ENCODE results near the gene MUC20.
"Not testable (repeated sequence)": the region's sequence is repeated elsewhere in the genome, so short reads cannot be mapped to it uniquely, and the experiment has no call there.

Gene MUC20

GRCh38 chr3:195690951-195691350 lies 29.8 kb upstream of the MUC20 start:
- H3K4me3 ChIP-seq (ENCODE audit: low read depth, low read length), result no peak overlapping the region
- no peak for DNase-seq (ENCODE audit: low read depth)
- no peak for TF ChIP-seq MAX (IDR thresholded peaks at IDR 0.05; ENCODE audit: low read depth, low read length)
- TF ChIP-seq CTCF (IDR thresholded peaks at IDR 0.05; ENCODE audit: low read depth, low read length), result no peak
- TF ChIP-seq POLR2A (IDR thresholded peaks at IDR 0.05; ENCODE audit: extremely low read depth, insufficient read length), result no peak
- TF ChIP-seq MYC (IDR thresholded peaks at IDR 0.05; ENCODE audit: low read depth, low read length), result no peak

GRCh38 chr3:195691596-195692353 lies 29.0 kb upstream of the MUC20 start:
- not testable (repeated sequence) for DNase-seq (ENCODE audit: low read depth); H3K4me3 ChIP-seq (ENCODE audit: low read depth, low read length)

- no peak for TF ChIP-seq CTCF (IDR thresholded peaks at IDR 0.05; ENCODE audit: low read depth, low read length)
- TF ChIP-seq POLR2A (IDR thresholded peaks at IDR 0.05; ENCODE audit: extremely low read depth, insufficient read length), result no peak
- TF ChIP-seq MYC (IDR thresholded peaks at IDR 0.05; ENCODE audit: low read depth, low read length), result no peak
- no peak for TF ChIP-seq MAX (IDR thresholded peaks at IDR 0.05; ENCODE audit: low read depth, low read length)
- no peak overlapping the region for H3K4me3 ChIP-seq (ENCODE audit: low read depth, low read length)
- no peak for DNase-seq (ENCODE audit: low read depth)
Observed at GRCh38 chr3:195692354-195692685, 28.5 kb upstream of the MUC20 start.

- no peak for DNase-seq (ENCODE audit: low read depth)
- TF ChIP-seq CTCF (IDR thresholded peaks at IDR 0.05; ENCODE audit: low read depth, low read length) (no peak), POLR2A (IDR thresholded peaks at IDR 0.05; ENCODE audit: extremely low read depth, insufficient read length) (no peak), MYC (IDR thresholded peaks at IDR 0.05; ENCODE audit: low read depth, low read length) (no peak), MAX (IDR thresholded peaks at IDR 0.05; ENCODE audit: low read depth, low read length) (no peak)
Observed at GRCh38 chr3:195692781-195693427, 27.9 kb upstream of the MUC20 start.

GRCh38 chr3:195693428-195694216 lies 27.2 kb upstream of the MUC20 start:
- no peak for DNase-seq (ENCODE audit: low read depth)
- TF ChIP-seq POLR2A (IDR thresholded peaks at IDR 0.05; ENCODE audit: extremely low read depth, insufficient read length) (no peak), MAX (IDR thresholded peaks at IDR 0.05; ENCODE audit: low read depth, low read length) (no peak), MYC (IDR thresholded peaks at IDR 0.05; ENCODE audit: low read depth, low read length) (no peak), CTCF (IDR thresholded peaks at IDR 0.05; ENCODE audit: low read depth, low read length) (no peak)
- H3K4me3 ChIP-seq (ENCODE audit: low read depth, low read length), result no peak overlapping the region

More at GRCh38 chr3:195692781-195693427, 27.9 kb upstream of the MUC20 start:
- H3K4me3 ChIP-seq (ENCODE audit: low read depth, low read length), result no peak overlapping the region

- not testable (repeated sequence) for DNase-seq (ENCODE audit: low read depth); H3K4me3 ChIP-seq (ENCODE audit: low read depth, low read length)
Observed at GRCh38 chr3:195694217-195695076, 26.3 kb upstream of the MUC20 start.

Data from NB4 (cell line).